GM21381 (cell line): ENCODE data around the gene TSKS.

ENCODE experiments used
- ATAC-seq: cut with Tn5 transposase; IDR thresholded peaks from one replicate; pipeline ENCODE4 v1.9.1; 2021; ENCODE audit warnings: mild to moderate bottlenecking, moderate library complexity; ENCODE audit not compliant: unreplicated experiment

The TSKS gene

GRCh38 chr19:49795615-49796014 lies 32.5 kb upstream of the TSKS start:
- ATAC-seq: no peak

DNA sequence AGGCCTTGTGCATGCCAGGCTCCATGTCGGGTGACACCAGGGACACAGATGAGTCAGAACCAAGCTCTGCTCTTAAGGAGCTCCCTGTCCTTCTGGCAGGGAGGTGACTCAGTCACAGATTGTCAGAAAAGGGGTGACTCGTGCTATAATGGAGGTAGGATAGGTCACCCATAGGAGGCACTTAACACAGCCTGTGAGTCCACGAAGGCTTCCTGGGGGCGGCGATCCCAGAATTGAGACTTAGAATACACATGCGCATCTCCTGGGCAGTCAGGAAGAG lies 30.4 kb upstream of the TSKS start:
- no peak for ATAC-seq

GRCh38 chr19:49792829-49793560 lies 29.9 kb upstream of the TSKS start:
- no peak for ATAC-seq

DNA sequence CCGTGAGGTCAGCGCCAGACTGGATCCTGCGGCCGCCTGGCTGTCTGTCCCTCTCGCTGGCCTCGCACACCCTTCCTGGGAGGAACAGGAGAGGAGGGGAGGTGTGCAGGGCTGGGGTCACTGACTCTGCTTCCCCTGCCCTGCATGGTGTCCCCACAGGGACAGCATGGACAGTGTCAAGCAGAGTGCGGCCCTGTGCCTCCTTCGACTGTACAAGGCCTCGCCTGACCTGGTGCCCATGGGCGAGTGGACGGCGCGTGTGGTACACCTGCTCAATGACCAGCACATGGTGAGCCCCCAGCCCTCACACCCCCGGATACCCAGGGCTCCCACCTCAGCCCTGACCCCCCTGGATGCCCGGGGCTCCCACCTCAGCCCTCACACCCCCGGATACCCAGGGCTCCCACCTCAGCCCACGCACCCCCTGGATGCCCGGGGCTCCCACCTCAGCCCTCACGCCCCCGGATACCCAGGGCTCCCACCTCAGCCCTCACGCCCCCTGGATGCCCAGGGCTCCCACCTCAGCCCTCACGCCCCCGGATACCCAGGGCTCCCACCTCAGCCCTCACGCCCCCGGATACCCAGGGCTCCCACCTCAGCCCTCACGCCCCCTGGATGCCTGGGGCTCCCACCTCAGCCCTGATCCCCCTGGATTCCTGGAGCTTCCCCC lies 28.8 kb upstream of the TSKS start:
- ATAC-seq: no peak

- no peak for ATAC-seq
Measured at GRCh38 chr19:49790866-49791265, 27.8 kb upstream of the TSKS start.

GRCh38 chr19:49788857-49789256 lies 25.8 kb upstream of the TSKS start:
- no peak for ATAC-seq

DNA sequence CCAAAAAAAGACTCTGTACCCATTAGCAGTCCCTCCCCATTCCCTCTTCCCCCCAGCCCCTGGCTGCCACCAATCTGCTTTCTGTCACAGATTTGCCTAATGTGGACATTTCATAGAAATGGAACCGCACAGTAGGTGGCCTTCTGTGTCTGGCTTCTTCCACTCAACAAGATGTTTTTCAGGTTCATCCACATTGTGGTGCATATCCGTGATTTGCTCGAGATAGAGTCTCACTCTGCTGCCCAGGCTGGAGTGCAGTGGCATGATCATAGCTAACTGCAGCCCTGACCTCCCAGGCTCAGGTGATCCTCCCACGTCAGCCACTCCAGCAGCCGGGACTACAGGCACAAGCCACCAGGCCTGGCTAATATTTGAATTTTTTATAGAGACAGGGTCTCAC lies 24.6 kb upstream of the TSKS start:
- ATAC-seq: no peak

DNA sequence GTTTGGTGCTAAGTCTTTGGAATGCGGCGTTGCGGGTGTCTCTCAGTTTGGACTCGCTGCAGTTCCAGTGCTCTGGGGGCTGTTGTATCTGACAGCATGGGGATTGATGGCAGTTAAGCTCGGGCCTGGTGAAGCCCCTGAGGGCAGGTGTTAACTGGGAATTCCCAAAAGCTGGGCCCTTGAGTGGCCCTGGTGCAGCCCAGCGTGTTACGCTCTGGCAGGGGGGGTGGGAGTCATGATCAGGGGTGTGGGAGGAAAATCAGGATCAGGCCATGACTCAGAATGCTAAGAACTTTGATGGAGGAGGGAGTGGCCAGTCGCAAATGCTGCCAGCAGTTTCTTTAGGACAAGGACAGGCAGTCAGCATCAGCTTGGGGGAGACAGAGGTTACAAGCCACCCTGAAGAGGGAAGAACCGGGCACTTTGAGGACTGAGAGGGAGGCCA lies 23.3 kb upstream of the TSKS start:
- ATAC-seq: no peak

GRCh38 chr19:49782515-49782914 lies 19.4 kb upstream of the TSKS start:
- no peak for ATAC-seq

- ATAC-seq: no peak
Measured at GRCh38 chr19:49781394-49781793, 18.3 kb upstream of the TSKS start.

DNA sequence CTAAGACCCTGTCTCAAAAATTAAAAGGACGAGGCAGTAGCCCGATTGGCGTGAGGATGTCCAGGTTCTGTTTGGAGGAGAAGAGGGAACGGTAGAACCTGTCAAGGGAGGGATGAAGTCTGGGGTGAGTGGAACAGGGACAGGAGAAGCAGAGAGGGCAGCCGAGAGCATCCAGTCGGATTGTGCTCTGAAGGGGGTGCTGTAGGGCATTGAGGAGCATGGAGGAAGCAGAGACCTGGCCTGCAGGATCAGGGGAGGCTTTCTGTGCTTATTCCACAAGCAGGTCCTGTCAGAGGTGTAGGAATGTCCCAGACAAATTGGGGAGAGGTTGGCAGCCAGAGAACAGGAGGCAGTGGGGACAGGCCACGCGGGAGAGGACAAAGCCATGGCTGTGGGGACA lies 17.8 kb upstream of the TSKS start:
- ATAC-seq: no peak

DNA sequence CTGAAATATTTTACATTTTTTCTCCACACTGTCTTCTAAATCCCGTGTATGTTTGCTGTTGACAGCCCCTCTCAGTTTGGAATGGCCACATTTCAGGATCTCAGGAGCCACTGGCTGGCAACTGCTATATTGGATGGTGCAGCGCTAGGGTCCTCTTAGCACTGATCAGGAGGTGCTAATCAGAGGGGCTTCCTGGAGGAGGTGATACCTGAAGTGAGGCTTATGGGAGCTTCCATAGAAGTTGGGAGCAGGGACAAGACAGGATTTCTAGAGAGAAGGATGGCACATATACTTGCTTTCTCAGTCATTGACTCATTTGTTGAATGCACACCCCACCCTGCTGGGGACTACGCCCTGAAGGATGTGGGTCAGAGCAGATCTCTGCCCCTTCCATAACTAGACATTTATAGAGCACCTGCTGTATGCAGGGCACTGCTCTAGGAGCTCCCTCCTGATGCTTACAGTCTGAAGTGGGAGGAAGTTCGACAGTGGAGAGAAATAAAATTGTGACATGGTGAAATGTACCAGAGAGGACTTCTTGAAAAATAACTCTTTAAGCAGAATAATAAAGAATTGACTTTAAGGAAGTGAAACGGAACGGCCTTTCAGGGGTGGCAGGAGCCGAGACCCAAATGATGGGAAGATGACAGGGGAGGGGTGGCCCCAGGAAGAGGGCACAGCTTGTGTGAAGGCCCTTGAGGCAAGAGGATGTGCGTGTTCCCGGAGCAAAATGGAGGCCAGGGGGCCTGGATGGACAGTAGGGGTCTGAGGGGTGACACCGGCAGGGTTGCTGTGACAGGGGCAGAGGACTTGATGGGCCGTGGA lies 16.8 kb upstream of the TSKS start:
- ATAC-seq: no peak

- no peak for ATAC-seq
Measured at GRCh38 chr19:49776371-49776764, 13.3 kb upstream of the TSKS start.

GRCh38 chr19:49775742-49776370 lies 12.8 kb upstream of the TSKS start:
- no peak for ATAC-seq

DNA sequence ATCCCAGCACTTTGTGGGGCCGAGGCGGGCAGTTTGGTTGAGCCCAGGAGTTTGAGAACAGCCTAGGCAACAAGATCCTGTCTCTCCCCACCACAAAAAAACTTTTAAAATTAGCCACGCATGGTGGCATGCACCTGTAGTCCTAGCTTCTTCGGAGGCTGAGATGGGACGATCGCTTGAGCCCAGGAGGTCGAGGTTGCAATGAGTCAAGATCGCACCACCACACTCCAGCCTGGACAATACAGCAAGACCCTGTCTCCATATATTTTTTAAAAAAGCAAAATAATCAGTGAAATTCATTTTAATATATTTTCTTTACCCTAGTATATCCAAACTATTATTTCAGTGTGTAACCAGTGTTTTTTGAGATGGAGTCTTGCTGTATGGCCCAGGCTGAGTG lies 11.9 kb upstream of the TSKS start:
- no peak for ATAC-seq

DNA sequence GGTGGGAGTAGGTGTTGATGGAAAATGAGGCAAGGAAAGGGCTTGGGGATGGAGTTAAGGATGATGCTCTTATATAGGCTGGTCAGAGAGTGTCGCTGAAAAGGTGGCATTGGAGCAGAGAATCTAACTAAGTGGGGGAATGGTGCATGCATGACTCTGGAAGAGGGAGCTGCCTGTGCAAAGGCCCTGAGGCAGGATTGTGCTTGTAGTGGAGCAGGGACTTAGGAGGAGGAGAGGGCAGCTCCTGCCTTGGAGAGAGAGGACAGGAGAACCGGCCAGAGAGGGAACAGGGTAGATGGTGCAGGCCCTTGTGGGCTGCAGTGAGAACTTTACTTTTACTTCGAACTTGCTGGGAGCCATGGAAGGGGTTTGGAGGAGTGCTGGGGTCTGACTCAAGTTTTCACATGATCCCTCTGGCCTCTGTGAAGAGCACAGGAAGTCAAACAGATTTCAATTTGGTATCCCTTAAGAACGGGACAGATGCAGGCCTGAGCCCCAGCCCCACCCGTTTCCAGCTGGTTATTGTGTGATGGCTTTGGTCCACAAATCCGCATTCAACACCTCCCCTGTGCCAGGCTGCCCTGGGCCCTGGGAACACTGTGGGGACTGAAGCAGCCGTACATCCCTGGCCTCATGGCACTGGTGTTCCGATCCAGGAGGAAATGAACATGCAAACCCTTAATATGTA lies 10.7 kb upstream of the TSKS start:
- ATAC-seq: no peak

- ATAC-seq: no peak
Measured at GRCh38 chr19:49772850-49773432, 9.8 kb upstream of the TSKS start.

DNA sequence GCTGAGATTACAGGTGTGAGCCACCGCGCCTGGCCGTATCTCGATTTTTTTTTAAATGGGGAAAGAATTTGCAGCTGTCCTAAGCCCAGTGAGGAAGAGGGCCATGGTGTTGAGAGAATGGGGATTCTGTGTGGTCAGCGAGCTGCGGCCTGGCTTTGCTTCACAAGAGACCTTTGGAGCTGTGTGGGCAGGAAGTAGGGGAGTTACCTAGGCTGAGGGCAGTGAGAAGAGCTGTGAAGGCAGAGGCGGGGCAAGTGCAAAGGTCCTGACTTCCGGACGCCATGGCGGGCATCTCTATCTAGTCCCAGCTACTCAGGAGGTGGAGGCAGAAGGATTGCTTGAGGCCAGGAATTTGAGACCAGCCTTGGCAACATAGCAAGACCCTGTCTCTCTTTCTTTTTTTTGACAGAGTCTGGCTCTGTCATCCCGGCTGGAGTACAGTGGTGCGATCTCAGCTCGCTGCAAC lies 8.6 kb upstream of the TSKS start:
- no peak for ATAC-seq

DNA sequence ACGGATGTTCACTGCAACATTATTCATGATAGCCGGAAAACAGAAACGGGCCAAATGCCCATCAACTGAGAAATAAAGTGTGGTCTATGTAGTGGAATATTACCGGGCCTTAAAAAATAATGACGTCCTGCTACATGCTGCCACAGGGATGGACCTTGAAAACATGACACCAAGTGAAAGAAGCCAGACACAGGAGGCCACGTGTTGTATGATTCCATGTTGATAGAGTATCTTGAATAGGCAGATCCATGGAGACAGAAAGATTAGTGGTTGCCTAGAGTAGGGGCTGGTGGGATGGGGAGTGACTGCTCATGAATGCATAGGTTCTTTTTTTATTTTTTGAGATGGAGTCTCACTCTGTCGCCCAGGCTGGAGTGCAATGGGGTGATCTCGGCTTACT lies 7.4 kb upstream of the TSKS start:
- no peak for ATAC-seq

- ATAC-seq: no peak
Measured at GRCh38 chr19:49767967-49768581, 5.0 kb upstream of the TSKS start.
